ENCODE results near the gene LLCFC1.

DNA sequence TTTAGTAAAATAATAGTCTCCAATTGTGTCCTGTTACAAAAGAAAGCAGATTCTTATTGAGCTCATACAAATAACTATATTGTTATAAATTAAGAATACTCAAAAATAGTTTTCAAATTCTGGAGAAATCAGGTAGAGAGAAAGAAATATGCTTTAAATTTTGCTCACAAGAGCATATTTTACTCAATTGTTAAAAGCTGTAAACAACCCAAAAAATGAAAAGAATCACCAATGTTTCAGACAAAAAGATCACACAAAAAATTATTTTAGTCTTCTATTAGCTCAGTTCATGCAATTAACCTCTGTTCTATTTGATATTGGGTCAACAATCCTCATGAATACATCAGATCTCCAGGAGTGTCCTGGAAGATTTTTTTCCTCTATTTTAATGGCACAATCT lies 35.2 kb upstream of the LLCFC1 start:
- TF ChIP-seq, protein P1, sequence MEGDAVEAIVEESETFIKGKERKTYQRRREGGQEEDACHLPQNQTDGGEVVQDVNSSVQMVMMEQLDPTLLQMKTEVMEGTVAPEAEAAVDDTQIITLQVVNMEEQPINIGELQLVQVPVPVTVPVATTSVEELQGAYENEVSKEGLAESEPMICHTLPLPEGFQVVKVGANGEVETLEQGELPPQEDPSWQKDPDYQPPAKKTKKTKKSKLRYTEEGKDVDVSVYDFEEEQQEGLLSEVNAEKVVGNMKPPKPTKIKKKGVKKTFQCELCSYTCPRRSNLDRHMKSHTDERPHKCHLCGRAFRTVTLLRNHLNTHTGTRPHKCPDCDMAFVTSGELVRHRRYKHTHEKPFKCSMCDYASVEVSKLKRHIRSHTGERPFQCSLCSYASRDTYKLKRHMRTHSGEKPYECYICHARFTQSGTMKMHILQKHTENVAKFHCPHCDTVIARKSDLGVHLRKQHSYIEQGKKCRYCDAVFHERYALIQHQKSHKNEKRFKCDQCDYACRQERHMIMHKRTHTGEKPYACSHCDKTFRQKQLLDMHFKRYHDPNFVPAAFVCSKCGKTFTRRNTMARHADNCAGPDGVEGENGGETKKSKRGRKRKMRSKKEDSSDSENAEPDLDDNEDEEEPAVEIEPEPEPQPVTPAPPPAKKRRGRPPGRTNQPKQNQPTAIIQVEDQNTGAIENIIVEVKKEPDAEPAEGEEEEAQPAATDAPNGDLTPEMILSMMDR (IDR thresholded peaks at IDR 0.05): no peak
- no peak for TF ChIP-seq POLR2A (IDR thresholded peaks at IDR 0.05)
